Cardiac muscle cell (in vitro differentiated cells and primary cell): Measurements from ENCODE around the gene NCAPD3. TPM values are rescaled to one million over a fixed set of nuclear protein-coding genes. Genes with fewer than 3 reads are reported as not detected.

ENCODE experiments used
- DNase-seq, 2 donors: peaks; one replicate each; pipeline versions ENCODE4 v3.0.0 to v3.0.0-alpha.2; 2010 to 2017; ENCODE audit warnings: low read depth in 1 of 2, low spot score in 1 of 2
- H3K27ac ChIP-seq: fragments of 200-600 bp; sonication (generic); 2 replicates; pipeline ENCODE4 v1.5.1; 2016
- H3K27me3 ChIP-seq: fragments of 200-600 bp; sonication (generic); 2 replicates; pipeline ENCODE4 v1.6.0; 2016; ENCODE audit warnings: control low read depth
- H3K36me3 ChIP-seq: fragments of 200-600 bp; sonication (generic); 2 replicates; pipeline ENCODE4 v1.5.1; 2016; ENCODE audit warnings: control low read depth
- H3K4me1 ChIP-seq: fragments of 200-600 bp; sonication (generic); 2 replicates; pipeline ENCODE4 v1.8.1; 2017; ENCODE audit warnings: low read depth, mild to moderate bottlenecking, mixed run types
- H3K4me3 ChIP-seq: fragments of 200-600 bp; sonication (generic); 2 replicates; pipeline ENCODE4 v1.5.1; 2016; ENCODE audit warnings: mild to moderate bottlenecking
- H3K9me3 ChIP-seq: fragments of 200-600 bp; sonication (generic); 2 replicates; pipeline ENCODE4 v1.5.1; 2017; ENCODE audit warnings: low read depth, mild to moderate bottlenecking, control low read depth
- polyA plus RNA-seq: library from polyadenylated mRNA; unstranded; fragments of >200 nt; fragmentation: Nextera tagmentation; extraction: Ambion mirVana; gene quantifications from 2 replicates; pipeline ENCODE4 v1.2.1, GENCODE V29; 2016
- total RNA-seq: library from RNA; depleted of rRNA; stranded (reverse); fragments of >200 nt; gene quantifications from 2 replicates; pipeline ENCODE4 v1.2.3, GENCODE V29; 2016
- TF ChIP-seq, protein P1 (sequence below): IDR thresholded peaks from 2 replicates; pipeline ENCODE4 v1.5.1; 2012; ENCODE audit warnings: low read depth, mild to moderate bottlenecking, low read length

The NCAPD3 gene
- total and polyA plus RNA-seq, 2 experiments from 2014 or later: 17.1 to 20.8 TPM

DNA sequence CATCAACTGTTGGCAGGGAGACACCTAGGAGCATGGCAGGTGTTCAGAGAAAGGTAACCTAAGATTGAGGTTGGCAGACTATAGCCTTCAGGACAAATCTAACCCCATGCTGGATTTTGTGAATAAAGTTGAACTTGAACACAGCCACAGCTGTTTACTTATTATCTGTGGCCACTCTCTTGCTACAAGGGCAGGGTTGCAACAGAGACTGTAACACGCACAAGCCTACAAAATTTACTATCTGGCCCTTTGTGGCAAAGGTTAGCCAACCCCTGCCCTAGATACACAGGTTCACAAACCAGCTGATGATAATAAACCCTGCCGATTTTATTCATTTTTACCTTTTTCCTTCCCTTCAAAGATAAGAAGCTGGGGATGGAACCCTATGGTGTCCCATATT, 26.9 kb upstream of the NCAPD3 start:
- Histone ChIP-seq H3K4me3 (no peak overlapping the region), H3K4me1 (peaks cover 5% of the 10 kb centered on the region), H3K27me3 (no peaks in the 10 kb centered on the region), H3K9me3 (no peaks in the 10 kb centered on the region), H3K27ac (no peak overlapping the region), H3K36me3 (peaks cover 25% of the 10 kb centered on the region)
- no peak for DNase-seq
- TF ChIP-seq, protein P1, sequence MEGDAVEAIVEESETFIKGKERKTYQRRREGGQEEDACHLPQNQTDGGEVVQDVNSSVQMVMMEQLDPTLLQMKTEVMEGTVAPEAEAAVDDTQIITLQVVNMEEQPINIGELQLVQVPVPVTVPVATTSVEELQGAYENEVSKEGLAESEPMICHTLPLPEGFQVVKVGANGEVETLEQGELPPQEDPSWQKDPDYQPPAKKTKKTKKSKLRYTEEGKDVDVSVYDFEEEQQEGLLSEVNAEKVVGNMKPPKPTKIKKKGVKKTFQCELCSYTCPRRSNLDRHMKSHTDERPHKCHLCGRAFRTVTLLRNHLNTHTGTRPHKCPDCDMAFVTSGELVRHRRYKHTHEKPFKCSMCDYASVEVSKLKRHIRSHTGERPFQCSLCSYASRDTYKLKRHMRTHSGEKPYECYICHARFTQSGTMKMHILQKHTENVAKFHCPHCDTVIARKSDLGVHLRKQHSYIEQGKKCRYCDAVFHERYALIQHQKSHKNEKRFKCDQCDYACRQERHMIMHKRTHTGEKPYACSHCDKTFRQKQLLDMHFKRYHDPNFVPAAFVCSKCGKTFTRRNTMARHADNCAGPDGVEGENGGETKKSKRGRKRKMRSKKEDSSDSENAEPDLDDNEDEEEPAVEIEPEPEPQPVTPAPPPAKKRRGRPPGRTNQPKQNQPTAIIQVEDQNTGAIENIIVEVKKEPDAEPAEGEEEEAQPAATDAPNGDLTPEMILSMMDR: no peak

DNA sequence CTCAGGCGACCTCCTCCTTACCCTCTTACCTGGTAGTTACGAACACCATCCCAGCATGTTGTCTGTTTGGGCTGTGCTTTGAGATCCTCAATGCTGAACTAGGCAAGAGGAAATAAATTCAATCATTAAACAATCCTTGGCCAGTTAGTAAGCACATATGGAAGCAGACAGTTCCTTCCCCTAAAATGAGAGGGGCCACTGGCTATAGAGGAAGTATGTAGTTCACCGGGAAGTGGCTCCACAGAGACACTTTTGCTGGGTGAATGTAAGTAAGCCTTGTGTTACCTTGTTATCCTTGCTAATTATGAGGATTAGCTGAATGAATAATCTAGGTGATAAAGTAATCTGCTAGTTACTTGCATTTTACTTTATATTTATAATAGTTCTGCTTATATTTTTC, 26.5 kb upstream of the NCAPD3 start:
- Histone ChIP-seq H3K9me3 (no peaks in the 10 kb centered on the region), H3K27ac (no peak overlapping the region), H3K4me3 (no peak overlapping the region), H3K4me1 (peaks cover 5% of the 10 kb centered on the region), H3K27me3 (no peaks in the 10 kb centered on the region), H3K36me3 (peaks cover 26% of the 10 kb centered on the region)
- TF ChIP-seq, protein P1: no peak
- DNase-seq: no peak

DNA sequence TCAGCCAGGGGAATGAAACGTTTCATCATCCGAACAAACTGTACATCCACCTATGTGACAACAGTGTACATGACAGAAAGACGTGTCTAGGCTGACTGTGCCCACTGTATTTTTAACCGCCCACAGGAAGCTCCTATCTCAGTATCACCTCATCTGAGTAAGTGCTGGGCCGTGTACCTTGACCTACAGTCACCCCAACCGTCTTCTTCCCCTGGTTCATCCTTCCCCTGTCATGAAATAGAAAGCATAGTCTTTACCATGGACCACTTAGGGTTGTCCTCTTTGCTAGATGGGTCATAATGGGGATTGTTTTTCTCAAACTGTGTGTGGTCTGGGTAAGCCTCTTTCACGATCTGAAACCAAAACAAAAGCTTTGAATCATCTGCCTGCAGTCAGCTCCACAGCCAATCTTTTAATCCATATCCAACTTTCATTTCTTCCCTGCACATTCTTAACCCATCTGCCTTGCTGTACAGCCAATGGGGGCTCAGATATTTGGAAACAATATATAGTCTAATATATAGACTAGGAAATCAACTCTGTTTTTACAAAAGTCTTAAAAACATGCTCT, 25.2 kb upstream of the NCAPD3 start:
- peaks cover 5% of the 10 kb centered on the region for H3K4me1 ChIP-seq
- H3K36me3 ChIP-seq: peaks cover 34% of the 10 kb centered on the region
- DNase-seq: no peak
- H3K9me3 ChIP-seq: no peaks in the 10 kb centered on the region
- TF ChIP-seq, protein P1: no peak
- no peak overlapping the region for H3K27ac ChIP-seq
- H3K4me3 ChIP-seq: no peak overlapping the region
- no peaks in the 10 kb centered on the region for H3K27me3 ChIP-seq

DNA sequence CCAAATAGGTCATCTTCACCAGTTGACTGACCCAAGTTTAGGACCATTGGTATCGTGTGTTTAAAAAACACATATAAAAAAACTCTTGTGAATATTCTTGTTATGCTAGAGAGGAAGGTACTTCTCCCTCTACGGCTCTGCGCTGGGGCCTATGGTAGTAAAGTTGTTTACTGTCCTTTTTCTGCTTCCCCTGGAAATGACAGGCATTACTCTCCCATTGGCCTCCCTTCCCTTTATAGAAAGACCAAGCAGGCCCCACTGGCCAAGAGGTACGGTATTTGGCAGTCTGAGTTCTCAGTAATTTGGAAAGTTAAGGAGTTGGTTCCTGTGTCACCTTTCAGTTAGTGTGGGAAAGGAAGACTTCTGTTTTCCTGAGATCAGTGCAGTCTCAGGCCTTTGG, 22.9 kb upstream of the NCAPD3 start:
- Histone ChIP-seq H3K36me3 (peaks cover 43% of the 10 kb centered on the region), H3K4me1 (no peaks in the 10 kb centered on the region), H3K4me3 (no peak overlapping the region), H3K27ac (no peak overlapping the region), H3K9me3 (no peaks in the 10 kb centered on the region), H3K27me3 (no peaks in the 10 kb centered on the region)
- TF ChIP-seq, protein P1: no peak
- DNase-seq: no peak

DNA sequence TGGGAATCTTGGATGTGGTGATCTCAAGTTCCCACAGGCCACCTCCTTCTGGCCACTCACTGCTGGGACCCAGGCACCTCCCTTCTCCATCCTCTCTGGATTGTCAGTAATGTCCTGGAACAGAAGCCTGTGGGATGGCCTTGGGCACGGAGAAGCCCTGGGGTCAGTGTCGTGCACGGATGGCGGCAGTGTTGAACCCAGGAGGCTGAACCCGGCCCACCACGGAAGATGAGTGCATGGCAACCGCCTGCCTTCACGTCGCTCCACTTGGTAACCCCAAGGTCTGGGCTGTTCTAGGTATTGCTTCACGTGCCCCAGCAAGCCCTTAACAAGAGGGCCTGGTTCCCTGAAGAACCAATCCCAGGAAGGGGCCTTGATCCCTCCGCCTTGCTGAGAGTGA, 22.3 kb upstream of the NCAPD3 start:
- Histone ChIP-seq H3K4me3 (no peak overlapping the region), H3K27ac (no peak overlapping the region), H3K9me3 (no peaks in the 10 kb centered on the region), H3K27me3 (no peaks in the 10 kb centered on the region), H3K36me3 (peaks cover 43% of the 10 kb centered on the region), H3K4me1 (no peaks in the 10 kb centered on the region)
- TF ChIP-seq, protein P1: no peak
- DNase-seq: no peak
